HCT116 (cell line): ENCODE results near the gene SPATA6. TPM values are rescaled to one million over a fixed set of nuclear protein-coding genes. Genes with fewer than 3 reads are reported as not detected.

Source experiments
- ATAC-seq: fragments of 200-7000 bp; cut with Tn5 transposase; 2 replicates; pipeline ENCODE4 v1.9.1; 2020; ENCODE audit warnings: mild to moderate bottlenecking, moderate library complexity
- BruUV-seq: library from RNA; stranded (reverse); fragments of 400-500 nt; replicated peaks from 2 replicates; lab custom pipeline; 2021; lab: Mats Ljungman, UMichigan
- CTCF ChIA-PET: fragments of 300-600 bp; sonication (Branson Sonifier 250); formaldehyde crosslinking; loops from one replicate; lab custom pipeline; 2021; ENCODE audit warnings: antibody characterized with exemption; lab: Charles Lee
- POLR2A ChIA-PET: fragments of 300-600, 350-600 bp; sonication (Branson Sonifier 250); formaldehyde crosslinking; loops from one replicate; lab custom pipeline; 2021; ENCODE audit warnings: antibody characterized with exemption; lab: Charles Lee
- RAD21 ChIA-PET, 2 experiments: fragments of 300-600 bp; sonication (Branson Sonifier 250); formaldehyde crosslinking; loops; one replicate each; lab custom pipeline; 2023; ENCODE audit warnings: low total read pairs in 2 of 2; ENCODE audit not compliant: uncharacterized antibody in 2 of 2, unreplicated experiment in 2 of 2, low non-redundant PET in 1 of 2; lab: Charles Lee
- DNase-seq: peaks from one replicate; pipeline ENCODE4 v3.0.0-alpha.2; 2010; ENCODE audit warnings: low read depth, low spot score
- H2AFZ ChIP-seq: fragments of 200-600 bp; shearing (Covaris generic), sonication (generic); 2 replicates; pipeline ENCODE4 v1.6.1; 2017; ENCODE audit warnings: low read depth, mixed run types, mixed read lengths, antibody characterized with exemption, low read length; ENCODE audit not compliant: poor library complexity, severe bottlenecking
- H3K27ac ChIP-seq: 2 replicates; pipeline ENCODE4 v1.5.1; 2012; ENCODE audit warnings: low read depth, low read length
- H3K27me3 ChIP-seq: fragments of 200-600 bp; sonication (generic); 2 replicates; pipeline ENCODE4 v1.6.1; 2016; ENCODE audit warnings: mixed run types, low read length, mixed read lengths; ENCODE audit not compliant: insufficient read depth
- H3K36me3 ChIP-seq, 2 experiments: fragments of 200-500 bp in 1 of 2; fragments of 200-600 bp in 1 of 2; sonication (Bioruptor generic) in 1 of 2; sonication (generic) in 1 of 2; 2 replicates each; pipeline versions ENCODE4 v1.5.1 to v1.6.1; 2014 to 2016; ENCODE audit warnings: low read length in 2 of 2, inconsistent platforms in 1 of 2, mixed read lengths in 1 of 2, mixed run types in 1 of 2; ENCODE audit not compliant: insufficient read depth in 2 of 2, control insufficient read depth in 1 of 2
- H3K4me1 ChIP-seq, 2 experiments: fragments of 200-600 bp in 1 of 2; sonication (generic) in 1 of 2; 2 replicates each; pipeline versions ENCODE4 v1.5.1 to v1.6.1; 2012 to 2017; ENCODE audit warnings: low read length in 2 of 2, inconsistent platforms in 1 of 2, mild to moderate bottlenecking in 1 of 2, mixed read lengths in 1 of 2, mixed run types in 1 of 2, moderate library complexity in 1 of 2; ENCODE audit not compliant: insufficient read depth in 2 of 2, control insufficient read depth in 1 of 2
- H3K4me2 ChIP-seq: fragments of 200-600 bp; sonication (generic); 2 replicates; pipeline ENCODE4 v1.6.1; 2017; ENCODE audit warnings: mixed run types, low read length, mixed read lengths
- H3K4me3 ChIP-seq, 2 experiments: fragments of 200-600 bp in 1 of 2; sonication (generic) in 1 of 2; replicated peaks in 1 of 2; 2 replicates each; pipeline ENCODE4 v1.5.1; 2011 to 2016; ENCODE audit warnings: low read length in 2 of 2, control low read depth in 1 of 2, low read depth in 1 of 2, mild to moderate bottlenecking in 1 of 2, mixed read lengths in 1 of 2, mixed run types in 1 of 2
- H3K79me2 ChIP-seq: fragments of 200-600 bp; sonication (generic); 2 replicates; pipeline ENCODE4 v1.6.1; 2017; ENCODE audit warnings: mild to moderate bottlenecking, mixed run types, low read length, moderate library complexity, mixed read lengths; ENCODE audit not compliant: insufficient read depth
- H3K9ac ChIP-seq: fragments of 200-600 bp; sonication (generic); 2 replicates; pipeline ENCODE4 v1.6.1; 2016; ENCODE audit warnings: low read length, mixed read lengths
- H3K9me2 ChIP-seq: fragments of 200-600 bp; sonication (generic), shearing (Covaris generic); 2 replicates; pipeline ENCODE4 v1.6.1; 2017; ENCODE audit warnings: mixed run types, mild to moderate bottlenecking, moderate library complexity; ENCODE audit not compliant: insufficient read depth
- H3K9me3 ChIP-seq, 2 experiments: fragments of 200-500 bp in 1 of 2; fragments of 200-600 bp in 1 of 2; sonication (Bioruptor generic) in 1 of 2; sonication (generic) in 1 of 2; 2 replicates each; pipeline ENCODE4 v1.6.1; 2014 to 2017; ENCODE audit warnings: low read length in 2 of 2, mixed read lengths in 2 of 2, inconsistent platforms in 1 of 2, low read depth in 1 of 2, mild to moderate bottlenecking in 1 of 2, mixed run types in 1 of 2, moderate library complexity in 1 of 2; ENCODE audit not compliant: control insufficient read depth in 1 of 2, insufficient read depth in 1 of 2
- H4K20me1 ChIP-seq: fragments of 200-600 bp; sonication (generic), shearing (Covaris generic); 2 replicates; pipeline ENCODE4 v1.6.1; 2017; ENCODE audit warnings: mixed run types, mild to moderate bottlenecking, moderate library complexity; ENCODE audit not compliant: insufficient read depth
- EGR1 ChIP-seq: IDR thresholded peaks from 2 replicates; pipeline ENCODE4 v1.6.1; 2012; ENCODE audit warnings: low read depth
- ELF1 ChIP-seq: IDR thresholded peaks from 2 replicates; pipeline ENCODE4 v1.6.1; 2012; ENCODE audit warnings: low read depth, borderline replicate concordance
- EZH2 ChIP-seq: fragments of 200-600 bp; sonication (generic); IDR thresholded peaks from 2 replicates; pipeline ENCODE4 v1.6.1; 2017; ENCODE audit warnings: antibody characterized with exemption, mixed run types
- EZH2phosphoT487 ChIP-seq: fragments of 200-600 bp; IDR thresholded peaks from 2 replicates; pipeline ENCODE4 v1.6.1; 2018; ENCODE audit warnings: antibody characterized with exemption, borderline replicate concordance
- FOSL1 ChIP-seq: IDR thresholded peaks from 2 replicates; pipeline ENCODE4 v1.6.1; 2012; ENCODE audit warnings: low read depth
- JUND ChIP-seq: IDR thresholded peaks from 2 replicates; pipeline ENCODE4 v1.6.1; 2012
- RAD21 ChIP-seq: IDR thresholded peaks from 2 replicates; pipeline ENCODE4 v1.6.1; 2012; ENCODE audit warnings: low read depth, mild to moderate bottlenecking
- SIN3A ChIP-seq: IDR thresholded peaks from 2 replicates; pipeline ENCODE4 v1.6.1; 2012; ENCODE audit warnings: low read depth
- SP1 ChIP-seq: IDR thresholded peaks from 2 replicates; pipeline ENCODE4 v1.6.1; 2012; ENCODE audit warnings: low read depth
- SRF ChIP-seq: IDR thresholded peaks from 2 replicates; pipeline ENCODE4 v1.6.1; 2012; ENCODE audit warnings: low read depth
- YY1 ChIP-seq: IDR thresholded peaks from 2 replicates; pipeline ENCODE4 v1.6.1; 2011; ENCODE audit warnings: low read length, low read depth, moderate library complexity, mild to moderate bottlenecking; ENCODE audit not compliant: insufficient replicate concordance; ENCODE audit errors: extremely low read depth
- ZFX ChIP-seq: fragments of 450-650 bp; IDR thresholded peaks from 2 replicates; pipeline ENCODE4 v1.6.1; 2017
- intact Hi-C: fragments of 100-400 bp; cut with micrococcal nuclease; formaldehyde crosslinking; loops from 2 replicates; pipeline ENCODE4 v1.10.0; 2022
- total RNA-seq: library from RNA; stranded (reverse); gene quantifications from one replicate; pipeline ENCODE4 v1.2.1, GENCODE V29; 2021; ENCODE audit not compliant: unreplicated experiment
- TF ChIP-seq, protein P1 (sequence below), 3 experiments: fragments of 200-600 bp in 1 of 3; sonication (generic) in 1 of 3; IDR thresholded peaks in 2 of 3; conservative IDR thresholded peaks in 1 of 3; 2 replicates each; pipeline ENCODE4 v1.5.1; 2012 to 2017; ENCODE audit warnings: low read depth in 2 of 3, low read length in 2 of 3, antibody characterized with exemption in 1 of 3, borderline replicate concordance in 1 of 3, control low read depth in 1 of 3, mild to moderate bottlenecking in 1 of 3, mixed read lengths in 1 of 3, mixed run types in 1 of 3, moderate library complexity in 1 of 3; ENCODE audit not compliant: insufficient read depth in 1 of 3
- TF ChIP-seq, protein P2 (sequence below): IDR thresholded peaks from 2 replicates; pipeline ENCODE4 v1.6.1; 2011; ENCODE audit warnings: mild to moderate bottlenecking, low read length, moderate library complexity; ENCODE audit not compliant: insufficient replicate concordance; ENCODE audit errors: extremely low read depth
- TF ChIP-seq, protein P3 (sequence below): IDR thresholded peaks from 2 replicates; pipeline ENCODE4 v1.6.1; 2012
- TF ChIP-seq, protein P4 (sequence below): IDR thresholded peaks from 2 replicates; pipeline ENCODE4 v1.6.1; 2012; ENCODE audit warnings: low read depth

Gene SPATA6
- total RNA-seq, 1 experiment from 2014 or later, result 8.6 TPM

DNA sequence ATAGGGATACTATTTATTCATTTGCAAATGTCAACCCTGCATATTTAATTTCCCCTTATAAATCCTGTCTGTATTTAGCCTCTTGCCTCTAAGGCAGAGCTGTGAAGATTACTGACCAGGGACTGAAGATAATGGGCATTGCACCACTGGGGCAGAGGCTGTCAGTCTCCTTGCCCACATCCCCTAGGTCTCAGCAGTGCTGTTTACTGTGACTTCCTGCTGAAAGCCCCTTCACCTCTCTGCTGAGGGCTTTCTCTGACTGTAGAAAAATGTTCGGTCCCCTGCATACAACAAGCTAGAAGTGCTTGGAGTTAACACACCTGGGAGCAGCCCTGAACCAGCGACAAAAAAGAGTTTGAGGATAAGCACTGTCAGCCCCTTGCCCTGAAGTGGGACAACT, 220.7 kb downstream of the SPATA6 start (continued):
- TF ChIP-seq, protein P1, sequence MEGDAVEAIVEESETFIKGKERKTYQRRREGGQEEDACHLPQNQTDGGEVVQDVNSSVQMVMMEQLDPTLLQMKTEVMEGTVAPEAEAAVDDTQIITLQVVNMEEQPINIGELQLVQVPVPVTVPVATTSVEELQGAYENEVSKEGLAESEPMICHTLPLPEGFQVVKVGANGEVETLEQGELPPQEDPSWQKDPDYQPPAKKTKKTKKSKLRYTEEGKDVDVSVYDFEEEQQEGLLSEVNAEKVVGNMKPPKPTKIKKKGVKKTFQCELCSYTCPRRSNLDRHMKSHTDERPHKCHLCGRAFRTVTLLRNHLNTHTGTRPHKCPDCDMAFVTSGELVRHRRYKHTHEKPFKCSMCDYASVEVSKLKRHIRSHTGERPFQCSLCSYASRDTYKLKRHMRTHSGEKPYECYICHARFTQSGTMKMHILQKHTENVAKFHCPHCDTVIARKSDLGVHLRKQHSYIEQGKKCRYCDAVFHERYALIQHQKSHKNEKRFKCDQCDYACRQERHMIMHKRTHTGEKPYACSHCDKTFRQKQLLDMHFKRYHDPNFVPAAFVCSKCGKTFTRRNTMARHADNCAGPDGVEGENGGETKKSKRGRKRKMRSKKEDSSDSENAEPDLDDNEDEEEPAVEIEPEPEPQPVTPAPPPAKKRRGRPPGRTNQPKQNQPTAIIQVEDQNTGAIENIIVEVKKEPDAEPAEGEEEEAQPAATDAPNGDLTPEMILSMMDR (IDR thresholded peaks at IDR 0.05 in 2 of 3, conservative IDR thresholded peaks at IDR 0.05 in 1 of 3; ENCODE audit: borderline replicate concordance in 1 of 3, insufficient read depth in 1 of 3, low read depth in 2 of 3, low read length in 2 of 3), result no peak
- no peak for TF ChIP-seq EZH2
- no peak for TF ChIP-seq ZFX
- no peak for TF ChIP-seq EGR1
- TF ChIP-seq FOSL1, result no peak

DNA sequence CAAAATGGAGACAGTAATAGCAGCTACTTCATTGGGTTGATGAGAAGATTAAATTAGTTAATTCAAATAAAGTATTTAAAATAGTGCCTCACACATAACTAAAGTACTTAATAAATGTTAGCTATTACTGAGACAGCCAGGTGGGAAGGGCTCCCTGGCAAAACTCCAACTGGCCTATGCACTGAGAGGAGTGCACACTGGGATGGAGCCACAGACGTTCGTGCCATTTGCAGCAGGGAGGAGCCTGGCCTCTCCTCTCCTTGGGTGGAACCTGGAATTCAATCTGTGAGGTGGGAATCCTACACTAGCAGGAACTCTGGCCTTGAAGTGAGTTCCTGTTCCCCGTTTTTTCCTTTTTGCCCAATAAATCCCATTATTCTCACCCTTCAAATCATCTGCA, 221.4 kb downstream of the SPATA6 start:
- Histone ChIP-seq H4K20me1 (no peaks in the 10 kb centered on the region), H3K9me3 (no peaks in the 10 kb centered on the region), H3K4me2 (no peak overlapping the region), H3K79me2 (no peaks in the 10 kb centered on the region), H2AFZ (no peak overlapping the region), H3K9ac (no peak overlapping the region), H3K27me3 (no peaks in the 10 kb centered on the region), H3K27ac (no peak overlapping the region), H3K4me3 (no peak overlapping the region), H3K9me2 (no peaks in the 10 kb centered on the region), H3K4me1 (no peaks in the 10 kb centered on the region), H3K36me3 (no peaks in the 10 kb centered on the region)
- POLR2A ChIA-PET, result no interaction called here
- intact Hi-C loops, result no loop called here
- CTCF ChIA-PET, result no interaction called here
- RAD21 ChIA-PET, result interaction anchor here in 1 of 2 experiments (0.7 kb wide), 1 partner anchor 15 kb away, joined by 3 read pairs; no protein-coding TSS in a partner anchor
- TF ChIP-seq, protein P1 (IDR thresholded peaks at IDR 0.05 in 2 of 3, conservative IDR thresholded peaks at IDR 0.05 in 1 of 3; ENCODE audit: borderline replicate concordance in 1 of 3, insufficient read depth in 1 of 3, low read depth in 2 of 3, low read length in 2 of 3), result no peak
- TF ChIP-seq ELF1, result no peak
- TF ChIP-seq YY1, result no peak
- TF ChIP-seq SRF, result no peak
- no peak for TF ChIP-seq RAD21
- TF ChIP-seq, protein P2, sequence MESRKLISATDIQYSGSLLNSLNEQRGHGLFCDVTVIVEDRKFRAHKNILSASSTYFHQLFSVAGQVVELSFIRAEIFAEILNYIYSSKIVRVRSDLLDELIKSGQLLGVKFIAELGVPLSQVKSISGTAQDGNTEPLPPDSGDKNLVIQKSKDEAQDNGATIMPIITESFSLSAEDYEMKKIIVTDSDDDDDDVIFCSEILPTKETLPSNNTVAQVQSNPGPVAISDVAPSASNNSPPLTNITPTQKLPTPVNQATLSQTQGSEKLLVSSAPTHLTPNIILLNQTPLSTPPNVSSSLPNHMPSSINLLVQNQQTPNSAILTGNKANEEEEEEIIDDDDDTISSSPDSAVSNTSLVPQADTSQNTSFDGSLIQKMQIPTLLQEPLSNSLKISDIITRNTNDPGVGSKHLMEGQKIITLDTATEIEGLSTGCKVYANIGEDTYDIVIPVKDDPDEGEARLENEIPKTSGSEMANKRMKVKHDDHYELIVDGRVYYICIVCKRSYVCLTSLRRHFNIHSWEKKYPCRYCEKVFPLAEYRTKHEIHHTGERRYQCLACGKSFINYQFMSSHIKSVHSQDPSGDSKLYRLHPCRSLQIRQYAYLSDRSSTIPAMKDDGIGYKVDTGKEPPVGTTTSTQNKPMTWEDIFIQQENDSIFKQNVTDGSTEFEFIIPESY, result no peak
- TF ChIP-seq EZH2phosphoT487, result no peak
- TF ChIP-seq EZH2, result no peak
- TF ChIP-seq SP1, result no peak
- no peak for TF ChIP-seq SIN3A
- no peak for TF ChIP-seq ZFX
- TF ChIP-seq, protein P3, sequence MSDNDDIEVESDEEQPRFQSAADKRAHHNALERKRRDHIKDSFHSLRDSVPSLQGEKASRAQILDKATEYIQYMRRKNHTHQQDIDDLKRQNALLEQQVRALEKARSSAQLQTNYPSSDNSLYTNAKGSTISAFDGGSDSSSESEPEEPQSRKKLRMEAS, result no peak
- TF ChIP-seq, protein P4, sequence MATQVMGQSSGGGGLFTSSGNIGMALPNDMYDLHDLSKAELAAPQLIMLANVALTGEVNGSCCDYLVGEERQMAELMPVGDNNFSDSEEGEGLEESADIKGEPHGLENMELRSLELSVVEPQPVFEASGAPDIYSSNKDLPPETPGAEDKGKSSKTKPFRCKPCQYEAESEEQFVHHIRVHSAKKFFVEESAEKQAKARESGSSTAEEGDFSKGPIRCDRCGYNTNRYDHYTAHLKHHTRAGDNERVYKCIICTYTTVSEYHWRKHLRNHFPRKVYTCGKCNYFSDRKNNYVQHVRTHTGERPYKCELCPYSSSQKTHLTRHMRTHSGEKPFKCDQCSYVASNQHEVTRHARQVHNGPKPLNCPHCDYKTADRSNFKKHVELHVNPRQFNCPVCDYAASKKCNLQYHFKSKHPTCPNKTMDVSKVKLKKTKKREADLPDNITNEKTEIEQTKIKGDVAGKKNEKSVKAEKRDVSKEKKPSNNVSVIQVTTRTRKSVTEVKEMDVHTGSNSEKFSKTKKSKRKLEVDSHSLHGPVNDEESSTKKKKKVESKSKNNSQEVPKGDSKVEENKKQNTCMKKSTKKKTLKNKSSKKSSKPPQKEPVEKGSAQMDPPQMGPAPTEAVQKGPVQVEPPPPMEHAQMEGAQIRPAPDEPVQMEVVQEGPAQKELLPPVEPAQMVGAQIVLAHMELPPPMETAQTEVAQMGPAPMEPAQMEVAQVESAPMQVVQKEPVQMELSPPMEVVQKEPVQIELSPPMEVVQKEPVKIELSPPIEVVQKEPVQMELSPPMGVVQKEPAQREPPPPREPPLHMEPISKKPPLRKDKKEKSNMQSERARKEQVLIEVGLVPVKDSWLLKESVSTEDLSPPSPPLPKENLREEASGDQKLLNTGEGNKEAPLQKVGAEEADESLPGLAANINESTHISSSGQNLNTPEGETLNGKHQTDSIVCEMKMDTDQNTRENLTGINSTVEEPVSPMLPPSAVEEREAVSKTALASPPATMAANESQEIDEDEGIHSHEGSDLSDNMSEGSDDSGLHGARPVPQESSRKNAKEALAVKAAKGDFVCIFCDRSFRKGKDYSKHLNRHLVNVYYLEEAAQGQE, result no peak
- TF ChIP-seq JUND, result no peak
- ATAC-seq (no peak), DNase-seq (no peak)
- no TSS peak for BruUV-seq
